PC-9 (cell line): ENCODE results near the gene ZNF574. TPM values are rescaled to one million over a fixed set of nuclear protein-coding genes. Genes with fewer than 3 reads are reported as not detected.

Experiments used
- BruUV-seq: library from RNA; stranded (reverse); fragments of 400-500 nt; replicated peaks from 2 replicates; lab custom pipeline; 2021; lab: Mats Ljungman, UMichigan
- CTCF ChIA-PET: fragments of 300-600 bp; sonication (Branson Sonifier 250); formaldehyde crosslinking; loops from one replicate; lab custom pipeline; 2022; ENCODE audit warnings: antibody characterized with exemption; lab: Charles Lee
- POLR2A ChIA-PET: fragments of 300-600 bp; sonication (Branson Sonifier 250); formaldehyde crosslinking; loops from one replicate; lab custom pipeline; 2022; ENCODE audit warnings: antibody characterized with exemption; ENCODE audit not compliant: unreplicated experiment; lab: Charles Lee
- DNase-seq, 2 experiments: peaks; one replicate each; pipeline versions ENCODE4 v3.0.0 to v3.0.0-alpha.2; 2015 to 2022; ENCODE audit warnings: mixed read lengths in 1 of 2
- H2AFZ ChIP-seq: fragments of 200-600 bp; sonication (generic); 2 replicates; pipeline ENCODE4 v1.8.1; 2017; ENCODE audit warnings: antibody characterized with exemption
- H3F3A ChIP-seq: fragments of 200-600 bp; sonication (generic); 2 replicates; pipeline ENCODE4 v1.8.1; 2017; ENCODE audit warnings: antibody characterized with exemption, mild to moderate bottlenecking, low read depth; ENCODE audit not compliant: insufficient read depth
- H3K27ac ChIP-seq: fragments of 200-600 bp; sonication (generic); 2 replicates; pipeline ENCODE4 v1.6.1; 2016; ENCODE audit warnings: mixed run types
- H3K27me3 ChIP-seq: fragments of 200-600 bp; sonication (generic); 2 replicates; pipeline ENCODE4 v1.6.1; 2016; ENCODE audit warnings: low read depth, mixed run types; ENCODE audit not compliant: insufficient read depth
- H3K36me3 ChIP-seq: fragments of 200-600 bp; sonication (generic); 2 replicates; pipeline ENCODE4 v1.6.1; 2016; ENCODE audit warnings: low read depth, mixed run types
- H3K4me1 ChIP-seq: fragments of 200-600 bp; sonication (generic); replicated peaks from 2 replicates; pipeline ENCODE4 v1.6.1; 2016; ENCODE audit warnings: mixed run types; ENCODE audit not compliant: insufficient read depth
- H3K4me2 ChIP-seq: fragments of 200-600 bp; sonication (generic); 2 replicates; pipeline ENCODE4 v1.6.1; 2017; ENCODE audit warnings: mixed run types
- H3K4me3 ChIP-seq: fragments of 200-600 bp; sonication (generic); 2 replicates; pipeline ENCODE4 v1.6.1; 2016; ENCODE audit warnings: mixed run types
- H3K79me2 ChIP-seq: fragments of 200-600 bp; sonication (generic); 2 replicates; pipeline ENCODE4 v1.6.1; 2017; ENCODE audit warnings: low read depth, mixed run types
- H3K9me2 ChIP-seq: fragments of 200-600 bp; sonication (generic); 2 replicates; pipeline ENCODE4 v1.8.1; 2017; ENCODE audit warnings: mild to moderate bottlenecking; ENCODE audit not compliant: insufficient read depth
- H3K9me3 ChIP-seq: fragments of 200-600 bp; sonication (generic); 2 replicates; pipeline ENCODE4 v1.8.1; 2016; ENCODE audit warnings: low read depth; ENCODE audit not compliant: insufficient read depth
- H4K20me1 ChIP-seq: fragments of 200-600 bp; sonication (generic); 2 replicates; pipeline ENCODE4 v1.8.1; 2017; ENCODE audit not compliant: insufficient read depth
- CTCF ChIP-seq: fragments of 200-600 bp; sonication (generic); conservative IDR thresholded peaks from 2 replicates; pipeline ENCODE4 v1.6.1; 2017; ENCODE audit warnings: mixed run types, antibody characterized with exemption, mild to moderate bottlenecking, moderate library complexity
- EZH2 ChIP-seq: fragments of 200-600 bp; sonication (generic); IDR thresholded peaks from 2 replicates; pipeline ENCODE4 v1.8.0; 2017; ENCODE audit warnings: antibody characterized with exemption, low read depth
- intact Hi-C: fragments of 100-400 bp; cut with micrococcal nuclease; formaldehyde crosslinking; loops from one replicate; pipeline ENCODE4 v1.10.0; 2022; ENCODE audit not compliant: unreplicated experiment
- total RNA-seq: library from RNA; stranded (reverse); gene quantifications from 2 replicates; pipeline ENCODE4 v1.2.3, GENCODE V29; 2021

The ZNF574 gene
- total RNA-seq, 1 experiment from 2014 or later = 19.4 TPM

GRCh38 chr19:42105368-42105767, 29.4 kb downstream of the ZNF574 start:
- H3K36me3 ChIP-seq = no peaks in the 10 kb centered on the region
- H3F3A ChIP-seq = peaks cover 10% of the 10 kb centered on the region
- TF ChIP-seq CTCF (no peak), EZH2 (no peak)
- BruUV-seq = no TSS peak
- no peak overlapping the region for H2AFZ ChIP-seq
- H3K4me1 ChIP-seq = no peaks in the 10 kb centered on the region
- no peaks in the 10 kb centered on the region for H3K9me3 ChIP-seq
- ChIA-PET POLR2A (no interaction called here), CTCF (no interaction called here)
- DNase-seq = no peak
- intact Hi-C loops = loop anchor here (10.0 kb wide), 1 partner anchor 429 kb away; no protein-coding TSS in a partner anchor
- H3K4me3 ChIP-seq = no peak overlapping the region
- no peaks in the 10 kb centered on the region for H3K9me2 ChIP-seq
- no peaks in the 10 kb centered on the region for H4K20me1 ChIP-seq
- H3K27ac ChIP-seq = no peak overlapping the region
- no peak overlapping the region for H3K4me2 ChIP-seq
- H3K27me3 ChIP-seq = no peaks in the 10 kb centered on the region
- no peaks in the 10 kb centered on the region for H3K79me2 ChIP-seq

- no peaks in the 10 kb centered on the region for H3K36me3 ChIP-seq
- H3K9me2 ChIP-seq = no peaks in the 10 kb centered on the region
- H3K4me1 ChIP-seq = peaks cover 14% of the 10 kb centered on the region
- no peaks in the 10 kb centered on the region for H3K79me2 ChIP-seq
- no peaks in the 10 kb centered on the region for H4K20me1 ChIP-seq
- peaks cover 12% of the 10 kb centered on the region; the same call in 1 of the 2 replicates for H3F3A ChIP-seq
- H3K27ac ChIP-seq = no peak overlapping the region
- TF ChIP-seq CTCF (peak; percentile 98), EZH2 (no peak)
- CTCF ChIA-PET = interaction anchor here (0.5 to 1.4 kb wide), 5 partner anchors 9 to 333 kb away, joined by 3 to 5 read pairs (median 4); no protein-coding TSS in a partner anchor
- no TSS peak for BruUV-seq
- peak; percentile 70 to 83 for DNase-seq
- POLR2A ChIA-PET = no interaction called here
- H3K4me2 ChIP-seq = no peak overlapping the region
- no peak overlapping the region for H3K4me3 ChIP-seq
- no peaks in the 10 kb centered on the region for H3K9me3 ChIP-seq
- no peaks in the 10 kb centered on the region for H3K27me3 ChIP-seq
- no peak overlapping the region for H2AFZ ChIP-seq
- intact Hi-C loops = loop anchor here (1.0 to 10.0 kb wide), 3 partner anchors 217 to 426 kb away; partner anchors contain the start of gene MEGF8
These were observed 32.8 kb downstream of the ZNF574 start for GRCh38 chr19:42108527-42109389.

- H3K36me3 ChIP-seq = no peaks in the 10 kb centered on the region
- BruUV-seq = no TSS peak
- CTCF ChIA-PET = interaction anchor here (0.6 to 0.7 kb wide), 2 partner anchors 10 to 74 kb away, joined by 3 to 5 read pairs; no protein-coding TSS in a partner anchor
These were observed 33.9 kb downstream of the ZNF574 start for GRCh38 chr19:42109896-42110295.

More at GRCh38 chr19:42109896-42110295, 33.9 kb downstream of the ZNF574 start:
- TF ChIP-seq EZH2 = no peak
- no peak for TF ChIP-seq CTCF
- H3K9me2 ChIP-seq = no peaks in the 10 kb centered on the region
- POLR2A ChIA-PET = no interaction called here
- H3K4me3 ChIP-seq = no peak overlapping the region
- no peaks in the 10 kb centered on the region for H4K20me1 ChIP-seq
- H2AFZ ChIP-seq = no peak overlapping the region
- H3F3A ChIP-seq = peaks cover 23% of the 10 kb centered on the region
- H3K4me1 ChIP-seq = peaks cover 25% of the 10 kb centered on the region
- H3K9me3 ChIP-seq = no peaks in the 10 kb centered on the region
- no peaks in the 10 kb centered on the region for H3K79me2 ChIP-seq
- no peak for DNase-seq
- H3K27me3 ChIP-seq = no peaks in the 10 kb centered on the region
- no peak overlapping the region for H3K4me2 ChIP-seq
- H3K27ac ChIP-seq = no peak overlapping the region
- intact Hi-C loops = loop anchor here (5.0 to 10.0 kb wide), 2 partner anchors 132 to 425 kb away; partner anchors contain the start of gene GSK3A
